CD4-positive, alpha-beta T cell treated with Interleukin-12 subunit alpha and Interleukin-12 subunit beta, for 1 hour (primary cell): ENCODE measurements around the gene CDK4.
"Not testable (repeated sequence)": the region's sequence is repeated elsewhere in the genome, so short reads cannot be mapped to it uniquely, and the experiment has no call there.

Source experiments
- DNase-seq: peaks from one replicate; pipeline ENCODE4 v3.0.0-alpha.2; 2020

The CDK4 gene

GRCh38 chr12:57722716-57723629 lies 29.1 kb downstream of the CDK4 start:
- DNase-seq = no peak

- DNase-seq = not testable (repeated sequence)
Measured at GRCh38 chr12:57721846-57722608, 30.1 kb downstream of the CDK4 start.

- DNase-seq = no peak
Measured at GRCh38 chr12:57720606-57721595, 31.2 kb downstream of the CDK4 start.

GRCh38 chr12:57719777-57720605 lies 32.1 kb downstream of the CDK4 start:
- DNase-seq = no peak

- no peak for DNase-seq
Measured at GRCh38 chr12:57718641-57719528, 33.2 kb downstream of the CDK4 start.

GRCh38 chr12:57717846-57718640 lies 34.1 kb downstream of the CDK4 start:
- no peak for DNase-seq

- DNase-seq = no peak
Measured at GRCh38 chr12:57717131-57717530, 35.0 kb downstream of the CDK4 start.

GRCh38 chr12:57716305-57716704 lies 35.8 kb downstream of the CDK4 start:
- no peak for DNase-seq

- DNase-seq = no peak
Measured at GRCh38 chr12:57715786-57716185, 36.3 kb downstream of the CDK4 start.

GRCh38 chr12:57715036-57715748 lies 36.9 kb downstream of the CDK4 start:
- not testable (repeated sequence) for DNase-seq

GRCh38 chr12:57713209-57713608 lies 38.9 kb downstream of the CDK4 start:
- DNase-seq = no peak

GRCh38 chr12:57712701-57713100 lies 39.4 kb downstream of the CDK4 start:
- no peak for DNase-seq

- DNase-seq = no peak
Measured at GRCh38 chr12:57708296-57708695, 43.8 kb downstream of the CDK4 start.

- no peak for DNase-seq
Measured at GRCh38 chr12:57707250-57707649, 44.9 kb downstream of the CDK4 start.

- no peak for DNase-seq
Measured at GRCh38 chr12:57700317-57700716, 51.8 kb downstream of the CDK4 start.

- DNase-seq = no peak
Measured at GRCh38 chr12:57698414-57698813, 53.7 kb downstream of the CDK4 start.
